ENCODE measurements around the gene SLC4A8.
A peak's percentile ranks its signal among the peaks of the same experiment; 100 is the strongest.

- TF ChIP-seq CTCF (conservative IDR thresholded peaks at IDR 0.05) (peak; percentile 26), ZFX (IDR thresholded peaks at IDR 0.05) (no peak)
These were observed 109.2 kb downstream of the SLC4A8 start for GRCh38 chr12:51533799-51534198.
